Renal pelvis (tissue), 4 donors: ENCODE measurements around the gene PTOV1. TPM values are rescaled to one million over a fixed set of nuclear protein-coding genes. Genes with fewer than 3 reads are reported as not detected.
A peak's percentile ranks its signal among the peaks of the same experiment; 100 is the strongest.

ENCODE experiments used
- DNase-seq: peaks from one replicate; pipeline ENCODE4 v3.0.0-alpha.2; 2013
- polyA plus RNA-seq, 3 donors: library from polyadenylated mRNA; unstranded; fragments of 120-200 nt; gene quantifications; one replicate each; pipeline ENCODE4 v1.2.1, GENCODE V29; 2013; ENCODE audit not compliant: insufficient read length in 3 of 3

Gene PTOV1
- polyA plus RNA-seq, 3 donors, result 351 to 386 (median 360) TPM

DNA sequence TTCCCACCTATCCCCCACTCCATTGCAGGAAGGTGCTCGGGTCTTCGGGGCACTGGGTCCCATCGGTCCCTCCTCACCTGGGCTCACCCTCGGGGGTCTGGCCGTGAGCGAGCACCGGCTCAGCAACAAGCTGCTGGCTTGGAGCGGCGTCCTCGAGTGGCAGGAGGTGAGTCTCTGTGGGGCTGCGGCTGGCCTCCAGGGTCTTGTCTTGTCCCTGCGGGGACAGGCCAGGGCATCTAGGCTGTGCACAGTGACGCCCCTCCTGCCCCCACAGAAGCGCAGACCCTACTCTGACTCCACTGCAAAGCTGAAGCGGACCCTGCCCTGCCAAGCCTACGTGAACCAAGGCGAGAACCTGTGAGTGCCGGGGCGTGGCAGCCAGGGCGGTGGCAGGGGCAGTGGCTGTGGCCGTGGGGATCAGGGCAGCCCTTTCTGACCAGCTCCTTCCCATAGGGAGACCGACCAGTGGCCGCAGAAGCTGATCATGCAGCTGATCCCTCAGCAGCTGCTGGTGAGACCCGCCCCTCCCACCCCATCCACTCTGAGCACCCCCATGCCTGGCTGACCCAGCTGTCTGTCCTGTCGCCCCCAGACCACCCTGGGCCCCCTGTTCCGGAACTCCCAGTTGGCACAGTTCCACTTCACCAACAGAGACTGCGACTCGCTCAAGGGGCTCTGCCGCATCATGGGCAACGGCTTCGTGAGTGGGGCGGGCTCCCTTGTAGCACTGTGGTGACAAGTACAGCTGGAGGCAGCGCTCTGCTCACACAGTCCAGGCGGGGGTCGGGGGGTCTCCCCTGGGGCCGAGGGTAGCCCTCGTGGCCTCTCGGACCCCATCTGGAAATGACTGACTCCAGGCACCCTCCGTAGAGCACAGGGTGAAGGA lies 3.7 kb downstream of the PTOV1 start:
- DNase-seq, result no peak

DNA sequence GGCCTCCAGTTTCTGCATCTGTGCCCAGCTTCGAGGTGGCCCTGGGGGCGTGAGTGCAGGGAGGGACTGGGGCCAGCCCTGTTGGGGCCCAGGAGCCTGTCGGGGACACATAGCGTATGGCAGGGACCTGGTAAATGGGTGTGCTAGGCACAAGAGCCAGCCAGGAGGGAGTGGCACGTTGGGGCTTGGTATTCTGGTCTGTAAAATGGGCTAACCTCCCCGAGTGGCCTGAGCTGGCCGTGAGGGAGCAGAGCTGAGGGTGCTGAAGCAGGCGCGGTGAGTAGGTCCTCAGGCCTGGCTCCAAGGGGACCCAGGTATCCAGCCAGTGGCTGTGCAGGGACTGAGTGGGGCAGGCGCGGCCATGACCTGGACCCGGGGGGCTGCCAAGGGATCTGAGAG lies 4.3 kb downstream of the PTOV1 start:
- DNase-seq, result no peak

DNA sequence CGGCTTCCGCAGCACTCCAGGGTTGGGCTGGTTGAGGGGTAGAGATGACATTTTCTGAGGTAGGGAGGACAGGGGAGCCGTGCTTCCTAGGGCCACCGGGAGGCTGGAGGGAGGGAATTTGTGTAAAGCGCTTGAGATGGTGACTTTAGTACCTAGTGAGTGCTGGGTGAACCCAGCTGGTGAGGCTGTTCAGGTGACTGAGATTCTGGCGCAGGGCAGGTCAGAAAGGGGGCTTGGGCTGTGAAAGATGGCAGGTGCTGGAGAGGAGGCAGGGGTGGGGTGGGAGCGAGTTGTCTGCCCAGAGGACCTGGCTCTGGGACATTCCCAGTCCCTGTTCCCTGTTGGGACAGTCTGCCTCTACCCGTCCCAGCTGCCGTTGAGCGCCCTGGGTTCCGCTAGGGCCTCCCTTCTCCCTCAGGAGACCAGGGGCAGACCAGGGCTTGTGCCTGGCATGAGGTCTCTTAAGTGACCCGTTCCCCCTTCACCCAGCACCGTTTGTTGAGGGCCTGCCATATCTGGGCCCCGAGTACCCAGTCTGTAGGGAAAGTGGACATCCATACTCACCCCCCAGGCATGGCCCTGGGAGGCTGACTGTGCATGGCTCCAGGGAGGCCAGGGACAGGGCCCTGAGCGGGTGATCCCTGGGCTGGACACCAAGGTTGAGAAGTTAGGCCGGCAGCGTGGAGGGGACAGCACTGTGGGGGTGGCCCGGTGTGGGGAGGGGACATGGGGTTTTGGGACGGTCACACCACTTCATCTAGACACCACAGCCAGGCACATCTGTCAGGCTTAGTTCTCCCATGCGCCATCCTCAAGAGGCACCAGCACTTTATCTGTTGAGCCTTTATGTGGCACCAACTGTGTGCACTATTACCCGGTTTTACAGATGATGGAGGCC lies 5.0 kb downstream of the PTOV1 start:
- no peak for DNase-seq

DNA sequence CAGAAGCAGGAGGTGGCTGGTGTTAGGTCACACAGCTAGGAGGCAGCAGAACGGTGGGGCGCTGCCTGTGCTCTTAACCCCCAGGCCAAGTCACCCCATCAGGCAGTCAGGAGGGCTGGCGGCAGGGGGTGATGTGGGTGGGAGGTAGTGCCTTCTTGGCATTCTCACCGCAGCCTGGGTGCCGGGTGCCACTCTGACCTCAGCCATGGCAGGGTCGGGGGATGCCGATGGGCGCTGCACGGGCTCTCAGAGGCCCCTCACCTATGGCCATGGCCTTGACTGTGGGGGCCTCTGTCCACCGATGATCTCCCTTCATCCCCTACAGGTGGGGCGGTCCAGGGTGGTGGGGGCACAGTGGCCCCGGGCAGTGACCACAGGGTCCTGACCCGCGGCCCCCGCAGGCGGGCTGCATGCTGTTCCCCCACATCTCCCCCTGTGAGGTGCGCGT lies 5.6 kb downstream of the PTOV1 start:
- DNase-seq, result no peak

DNA sequence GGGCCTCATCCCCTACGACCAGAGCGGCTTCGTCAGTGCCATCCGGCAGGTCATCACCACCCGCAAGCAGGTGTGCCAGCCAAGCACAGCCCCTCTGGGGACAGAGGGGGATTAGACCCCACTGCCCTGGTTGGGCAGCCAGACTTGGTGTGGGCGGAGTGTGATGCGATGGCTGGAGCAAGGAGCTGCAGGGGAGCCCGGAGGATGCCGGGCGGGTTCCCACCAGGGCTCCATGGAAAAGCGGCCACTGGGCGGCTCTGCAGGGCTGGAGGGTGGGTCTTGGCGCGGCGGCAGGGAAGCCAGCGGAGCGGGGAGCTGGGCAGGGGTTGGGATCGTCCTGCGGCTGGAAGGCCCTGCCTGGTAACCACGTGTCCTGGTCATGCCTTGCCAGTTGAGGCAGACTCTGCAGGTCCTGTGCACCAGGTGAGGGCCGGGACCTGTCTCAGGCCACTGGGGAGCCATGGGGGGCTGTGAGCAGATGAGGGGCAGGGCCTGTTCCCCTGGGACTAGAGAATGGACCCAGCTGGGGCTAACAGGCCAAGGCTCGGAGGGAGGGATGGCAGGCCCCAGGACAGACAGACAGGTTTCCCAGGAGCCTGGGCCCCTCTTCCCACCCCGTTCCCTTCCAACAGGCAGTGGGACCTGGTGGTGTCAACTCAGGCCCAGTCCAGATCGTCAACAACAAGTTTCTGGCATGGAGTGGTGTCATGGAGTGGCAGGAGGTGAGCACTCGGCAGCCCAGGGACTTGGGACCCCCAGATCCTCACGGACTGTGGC lies 6.3 kb downstream of the PTOV1 start:
- no peak for DNase-seq

DNA sequence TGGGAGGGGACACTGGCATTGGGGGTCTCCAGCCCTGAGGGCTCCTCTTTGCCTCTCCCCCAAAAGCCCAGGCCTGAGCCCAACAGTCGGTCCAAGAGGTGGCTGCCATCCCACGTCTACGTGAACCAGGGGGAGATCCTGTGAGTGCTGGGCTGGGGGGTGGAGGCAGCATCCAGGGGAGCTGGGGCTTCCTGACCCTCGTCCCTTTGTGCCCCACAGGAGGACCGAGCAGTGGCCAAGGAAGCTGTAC lies 6.8 kb downstream of the PTOV1 start:
- no peak for DNase-seq

DNA sequence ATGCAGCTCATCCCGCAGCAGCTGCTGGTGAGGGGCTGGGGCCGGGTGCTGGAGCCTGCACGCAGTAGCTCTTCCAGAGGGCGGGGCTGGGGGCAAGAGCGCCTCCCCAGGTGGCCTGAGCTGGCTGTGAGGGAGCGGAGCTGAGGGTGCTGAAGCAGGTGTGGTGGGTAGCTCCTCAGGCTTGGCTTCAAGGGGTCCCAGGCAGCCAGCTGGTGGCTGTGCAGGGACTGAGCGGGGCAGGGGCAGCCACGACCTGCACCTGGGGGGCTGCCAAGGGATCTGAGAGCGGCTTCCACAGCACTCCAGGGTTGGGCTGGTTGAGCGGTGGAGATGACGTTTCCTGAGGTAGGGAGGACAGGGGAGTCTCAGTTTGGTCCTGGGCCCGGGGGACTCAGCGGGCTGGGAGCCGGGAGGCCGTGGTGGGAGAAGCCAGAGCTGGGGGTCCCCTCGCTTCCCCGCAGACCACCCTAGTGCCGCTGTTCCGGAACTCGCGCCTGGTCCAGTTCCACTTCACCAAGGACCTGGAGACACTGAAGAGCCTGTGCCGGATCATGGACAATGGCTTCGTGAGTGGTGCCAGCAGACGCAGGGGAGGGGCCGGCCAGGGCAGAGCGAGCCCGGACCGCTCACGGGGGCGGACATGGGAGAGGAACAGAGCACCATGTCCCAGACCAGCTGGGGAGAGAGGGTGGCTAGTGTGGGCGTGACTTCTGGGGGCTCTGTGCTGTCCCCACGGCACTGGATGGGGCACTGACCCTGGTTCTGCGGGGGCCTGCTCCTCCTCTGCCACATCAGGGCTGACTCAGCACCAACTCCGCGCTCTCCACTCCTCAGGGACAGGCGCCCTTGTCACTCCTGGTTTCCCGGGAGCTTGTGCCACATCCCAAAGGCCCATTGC lies 7.4 kb downstream of the PTOV1 start:
- DNase-seq, result no peak

DNA sequence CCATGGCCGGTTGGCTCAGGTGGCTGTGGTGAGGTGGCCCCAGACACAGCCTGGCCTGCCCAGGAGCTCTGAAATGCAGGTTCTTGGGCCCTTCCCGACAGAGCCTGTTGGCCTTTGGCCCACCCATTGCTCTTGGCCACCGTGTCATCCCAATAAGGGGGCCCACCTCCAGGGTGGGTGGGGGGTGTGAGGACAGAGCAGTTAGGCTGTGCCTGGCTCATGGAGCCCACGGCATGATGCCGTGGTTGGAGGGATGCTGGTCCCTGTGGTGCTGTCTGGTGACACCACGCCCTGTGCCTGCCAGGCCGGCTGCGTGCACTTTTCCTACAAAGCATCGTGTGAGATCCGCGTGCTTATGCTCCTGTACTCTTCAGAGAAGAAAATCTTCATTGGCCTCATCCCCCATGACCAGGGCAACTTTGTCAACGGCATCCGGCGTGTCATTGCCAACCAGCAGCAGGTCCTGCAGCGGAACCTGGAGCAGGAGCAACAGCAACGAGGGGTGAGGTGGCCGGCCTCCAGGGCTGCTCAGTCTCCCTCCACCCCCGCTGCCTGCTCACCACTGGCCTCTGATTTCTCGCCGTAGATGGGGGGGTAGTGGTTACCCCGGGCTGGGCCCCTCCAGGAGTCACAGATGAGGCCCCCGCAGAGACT lies 8.8 kb downstream of the PTOV1 start:
- no peak for DNase-seq

DNA sequence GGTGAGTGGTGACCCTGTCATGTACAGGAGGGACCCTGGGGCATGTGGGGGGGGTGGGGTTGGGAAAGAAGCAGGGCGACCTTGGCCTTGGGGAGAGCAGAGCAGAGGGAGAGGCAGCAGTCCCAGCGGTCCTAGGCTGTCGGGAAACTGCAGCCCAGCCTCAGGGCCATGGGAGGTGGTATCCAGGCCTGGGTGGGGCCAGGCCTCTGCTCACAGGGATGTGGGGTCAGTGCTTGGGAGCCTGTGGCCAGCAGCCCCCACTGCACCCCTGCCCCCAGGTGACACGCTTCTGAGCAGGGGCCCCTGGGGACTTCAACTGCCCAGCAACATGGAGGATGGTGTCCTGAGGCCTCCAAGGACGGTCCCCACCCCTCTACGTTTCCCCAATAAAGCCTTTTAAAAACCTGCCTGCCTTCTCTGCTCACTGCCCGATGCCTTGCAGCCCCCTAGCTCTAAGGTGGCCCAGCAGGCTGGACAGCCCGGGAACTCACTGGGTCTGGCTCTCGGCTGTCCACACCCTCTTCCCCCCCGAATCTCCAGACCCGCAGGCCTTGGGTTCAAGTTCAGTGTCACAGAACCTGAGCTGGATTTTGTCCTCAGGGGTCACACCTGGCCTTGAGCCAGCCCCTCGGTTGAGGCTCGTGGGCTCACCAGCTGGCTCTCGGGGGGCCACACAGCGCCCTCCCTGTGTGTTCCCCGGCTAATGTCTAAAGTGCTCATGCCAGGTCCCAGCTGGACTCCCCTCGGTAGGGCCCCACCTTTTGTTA lies 9.6 kb downstream of the PTOV1 start:
- no peak for DNase-seq

DNA sequence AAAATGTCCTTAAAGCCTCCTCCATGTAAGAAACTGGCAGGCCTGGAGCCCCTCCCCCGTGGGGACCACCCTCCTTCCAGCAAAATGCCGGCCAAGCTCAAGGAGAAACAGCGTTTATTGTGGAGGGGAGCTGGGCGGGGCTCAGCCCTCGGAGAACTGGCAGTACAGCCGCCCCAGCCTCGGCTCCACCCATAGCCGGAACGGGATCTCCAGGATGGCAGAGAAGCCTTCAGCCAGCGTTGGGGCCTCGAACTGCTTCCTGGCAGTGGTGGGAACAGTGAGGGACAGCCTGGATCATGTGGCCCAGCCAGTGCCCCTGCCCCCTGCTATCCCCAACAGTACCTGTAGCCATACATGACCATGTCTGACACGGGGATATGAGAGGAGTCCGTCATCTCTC lies 10.1 kb downstream of the PTOV1 start:
- DNase-seq, result no peak

DNA sequence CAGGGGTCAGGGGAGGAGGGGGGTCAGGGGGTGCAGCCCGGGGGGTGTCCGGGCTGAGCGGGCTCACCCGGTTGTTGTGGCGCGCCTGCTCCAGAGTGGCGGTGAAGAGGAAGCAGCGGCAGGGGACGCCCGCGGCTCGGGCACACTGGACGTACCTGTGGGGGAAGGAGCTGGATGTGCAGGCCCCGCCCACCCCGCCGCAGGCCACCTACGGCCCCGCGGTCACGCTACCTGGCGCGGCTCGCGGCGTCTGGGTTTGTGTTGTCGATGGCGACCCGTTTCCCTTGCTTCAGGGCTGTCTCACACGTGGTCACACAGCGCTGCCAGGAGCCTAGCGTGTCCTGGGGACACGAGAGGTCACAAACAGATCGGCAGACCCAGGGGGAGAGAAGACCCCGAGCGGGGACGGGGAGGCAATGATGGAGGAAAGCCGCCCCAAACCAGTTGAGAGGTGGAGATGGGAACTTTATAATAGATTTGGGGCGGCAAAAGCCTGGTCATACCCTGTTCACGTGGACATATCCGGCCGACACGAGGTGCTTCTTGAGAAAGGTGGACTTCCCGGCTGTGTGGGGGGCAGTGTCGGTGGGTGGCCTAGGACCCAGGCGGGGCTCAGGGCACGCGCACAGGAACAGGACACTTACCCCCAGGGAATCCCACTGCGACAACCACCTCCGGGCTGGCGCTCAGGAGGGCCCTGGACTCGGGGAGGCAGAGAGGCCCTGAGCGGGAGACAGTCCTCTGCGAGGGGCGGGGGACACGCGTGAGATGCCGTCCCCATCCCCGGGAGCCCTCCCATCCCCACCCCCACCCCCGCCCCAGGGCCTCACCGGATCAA lies 10.8 kb downstream of the PTOV1 start:
- DNase-seq, result no peak

DNA sequence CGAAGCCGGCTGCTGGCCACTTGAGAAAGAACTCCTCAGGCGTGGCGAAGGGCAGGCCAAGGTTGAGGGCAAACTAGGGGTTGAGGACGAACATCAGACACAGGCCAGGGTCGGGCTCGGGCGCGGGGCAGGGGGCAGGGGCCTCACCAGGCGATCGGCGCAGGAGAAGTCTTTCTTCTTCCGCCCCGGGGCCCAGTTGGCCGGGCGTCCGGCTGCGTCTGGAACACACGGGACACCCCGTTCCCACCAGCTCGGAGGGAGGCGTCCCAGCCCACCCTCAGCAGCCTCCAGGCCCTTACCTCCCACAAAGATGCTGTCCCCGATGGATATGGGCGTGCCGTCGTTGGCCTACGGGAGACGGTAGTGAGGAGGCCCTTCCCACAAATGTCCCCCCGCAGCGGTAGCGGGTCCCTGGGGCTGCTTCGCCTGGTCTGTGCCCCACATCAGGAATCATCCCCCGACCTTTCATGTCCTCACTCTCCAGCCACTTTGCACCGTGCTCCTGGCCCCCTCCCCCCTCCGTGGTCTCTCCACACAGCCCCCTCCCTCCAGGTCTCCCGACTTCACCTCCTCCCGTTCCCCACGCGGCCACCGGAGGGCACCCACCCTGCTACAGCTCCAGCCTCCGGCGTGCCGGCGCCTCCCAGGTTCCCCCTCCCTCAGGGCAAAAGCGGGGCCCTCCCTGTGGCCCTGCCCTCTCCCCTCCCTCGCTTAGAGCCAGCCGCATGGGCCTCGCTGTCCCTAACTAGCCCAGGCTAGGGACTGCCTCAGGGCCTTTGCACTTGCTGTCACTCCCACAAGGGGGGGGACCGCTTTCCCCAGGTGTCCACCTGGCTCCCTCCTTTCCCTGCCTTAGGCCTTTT lies 11.7 kb downstream of the PTOV1 start:
- no peak for DNase-seq

DNA sequence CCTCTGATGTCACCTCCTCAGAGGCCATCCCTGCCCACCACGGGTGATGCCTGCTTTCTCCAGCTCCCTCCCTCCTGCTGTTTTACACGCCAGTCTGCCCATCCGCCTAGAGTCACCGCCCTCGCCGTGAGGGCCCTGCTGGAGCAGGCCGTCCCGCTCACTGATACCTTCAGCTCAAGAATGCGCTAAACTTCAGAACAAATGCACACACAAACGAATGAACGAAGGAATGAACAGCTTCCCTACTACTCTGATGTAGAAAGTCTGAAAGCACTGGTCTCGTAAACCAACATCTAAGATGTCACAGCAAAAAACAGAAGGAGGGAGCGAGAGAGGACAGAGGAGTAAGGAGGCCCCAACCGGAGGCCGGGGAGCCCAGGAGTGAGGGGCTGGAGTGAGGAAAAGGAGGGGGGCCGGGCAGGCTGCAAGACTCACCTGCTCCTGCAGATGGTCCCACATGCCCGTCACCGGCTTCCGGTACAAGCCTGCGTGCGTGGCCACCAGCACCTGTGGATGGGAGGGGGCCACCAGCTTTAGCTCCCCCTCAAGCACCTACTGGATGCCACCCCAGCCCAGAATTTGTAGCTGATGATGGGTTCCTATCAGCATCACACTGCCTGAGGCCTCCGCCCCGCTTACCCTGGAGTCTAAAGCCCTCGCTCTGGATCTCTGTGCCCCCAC lies 12.4 kb downstream of the PTOV1 start:
- DNase-seq, result no peak

DNA sequence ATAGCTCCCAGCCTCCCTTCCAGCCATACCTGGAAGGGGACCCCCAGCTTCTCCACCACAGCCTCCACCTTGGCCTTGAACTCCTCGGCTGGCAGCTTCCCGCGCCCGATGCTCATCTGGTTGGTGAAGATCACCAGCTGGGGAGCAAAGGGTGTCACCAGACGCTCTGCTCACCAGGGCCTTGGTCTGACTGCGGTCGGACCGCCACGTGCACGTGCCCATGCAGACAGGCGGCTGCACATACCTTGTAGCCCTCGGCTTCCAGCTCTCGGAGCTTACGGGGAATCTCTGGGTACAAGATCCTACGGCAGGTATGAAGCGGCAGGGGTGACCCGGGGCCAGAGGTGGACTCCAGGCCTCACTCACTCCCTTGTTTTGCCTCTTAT lies 13.0 kb downstream of the PTOV1 start:
- DNase-seq, result no peak

DNA sequence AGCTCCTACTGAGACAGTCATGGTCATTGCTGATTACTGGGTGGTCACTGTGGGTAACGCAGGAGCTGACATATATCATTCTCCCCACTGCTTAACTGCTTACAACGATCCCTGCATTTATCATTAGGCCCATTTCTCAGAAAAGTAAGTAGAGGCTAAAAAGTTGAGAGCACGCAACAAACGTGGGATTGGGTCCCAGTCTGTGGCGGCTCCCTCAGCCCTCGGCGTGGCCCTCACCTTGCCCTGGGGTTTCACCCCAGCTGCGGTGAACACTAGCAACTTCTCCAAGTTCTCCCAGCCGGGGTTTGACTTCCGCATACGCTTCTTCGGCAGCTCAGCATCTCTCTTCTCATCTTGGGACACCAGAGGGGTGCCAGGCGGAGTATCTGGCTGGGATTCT lies 13.9 kb downstream of the PTOV1 start:
- DNase-seq, result no peak

DNA sequence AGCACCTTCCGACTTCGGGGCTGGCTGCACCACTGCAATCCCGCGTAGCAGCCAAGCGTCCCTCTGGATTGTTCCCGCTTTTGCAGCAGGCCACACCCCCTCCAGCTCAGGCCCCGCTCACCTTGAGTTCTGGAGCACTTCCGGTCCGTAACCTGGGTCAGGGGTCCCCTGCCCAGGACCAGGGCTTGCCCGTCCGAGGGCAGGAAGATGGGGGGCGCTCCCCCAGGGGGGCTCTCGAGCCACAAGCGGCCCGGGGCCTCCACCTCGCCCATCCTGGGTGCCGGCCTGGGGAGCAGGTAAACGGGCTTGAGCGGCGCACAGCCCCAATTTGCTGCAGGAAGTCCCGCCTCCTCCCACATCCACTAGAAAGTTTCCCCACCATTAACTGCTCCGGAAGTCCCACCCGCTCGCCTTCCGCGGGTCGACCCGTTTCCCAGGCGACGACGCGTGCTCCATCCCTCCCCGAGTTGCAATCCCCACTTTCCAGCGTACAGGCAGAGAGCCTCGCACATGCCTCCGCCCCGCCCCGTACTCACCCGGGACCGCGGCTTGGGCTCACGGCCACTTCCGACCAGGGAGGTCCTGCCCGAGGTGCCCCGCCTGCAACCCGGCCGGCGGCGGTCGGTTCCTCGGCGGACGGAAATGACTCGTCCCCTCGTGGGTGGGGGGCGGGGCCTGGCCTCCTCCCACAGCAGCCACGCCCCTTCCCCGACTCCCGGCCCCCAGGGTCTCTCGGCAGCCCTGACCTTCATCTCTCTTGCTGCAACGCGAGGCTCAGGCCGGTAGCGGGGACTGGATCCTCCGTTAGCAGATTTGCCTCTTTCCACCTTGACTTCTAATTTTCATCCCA lies 16.2 kb downstream of the PTOV1 start, which contains the start of gene PNKP:
Gene PNKP, minus strand, starts transcription at position 644 of the 850 bp plus-strand sequence. Its CDS starts 372 bp downstream, at position 272.
- DNase-seq, result peak; percentile 92
